Erythroblast (primary cell): Measurements from ENCODE around the gene MGRN1.
A peak's percentile ranks its signal among the peaks of the same experiment; 100 is the strongest.

Experiments
- DNase-seq, 2 experiments: peaks; one replicate each; lab custom pipeline; 2025; lab: John Stamatoyannopoulos, UW
- GATA1 ChIP-seq: IDR thresholded peaks from 2 replicates; pipeline ENCODE4 v1.6.1; 2011; ENCODE audit warnings: low read depth, mild to moderate bottlenecking, control low read depth, low read length, moderate library complexity
- POLR2A ChIP-seq: IDR thresholded peaks from 2 replicates; pipeline ENCODE4 v1.6.1; 2011; ENCODE audit warnings: mild to moderate bottlenecking, low read length

MGRN1 gene

DNA sequence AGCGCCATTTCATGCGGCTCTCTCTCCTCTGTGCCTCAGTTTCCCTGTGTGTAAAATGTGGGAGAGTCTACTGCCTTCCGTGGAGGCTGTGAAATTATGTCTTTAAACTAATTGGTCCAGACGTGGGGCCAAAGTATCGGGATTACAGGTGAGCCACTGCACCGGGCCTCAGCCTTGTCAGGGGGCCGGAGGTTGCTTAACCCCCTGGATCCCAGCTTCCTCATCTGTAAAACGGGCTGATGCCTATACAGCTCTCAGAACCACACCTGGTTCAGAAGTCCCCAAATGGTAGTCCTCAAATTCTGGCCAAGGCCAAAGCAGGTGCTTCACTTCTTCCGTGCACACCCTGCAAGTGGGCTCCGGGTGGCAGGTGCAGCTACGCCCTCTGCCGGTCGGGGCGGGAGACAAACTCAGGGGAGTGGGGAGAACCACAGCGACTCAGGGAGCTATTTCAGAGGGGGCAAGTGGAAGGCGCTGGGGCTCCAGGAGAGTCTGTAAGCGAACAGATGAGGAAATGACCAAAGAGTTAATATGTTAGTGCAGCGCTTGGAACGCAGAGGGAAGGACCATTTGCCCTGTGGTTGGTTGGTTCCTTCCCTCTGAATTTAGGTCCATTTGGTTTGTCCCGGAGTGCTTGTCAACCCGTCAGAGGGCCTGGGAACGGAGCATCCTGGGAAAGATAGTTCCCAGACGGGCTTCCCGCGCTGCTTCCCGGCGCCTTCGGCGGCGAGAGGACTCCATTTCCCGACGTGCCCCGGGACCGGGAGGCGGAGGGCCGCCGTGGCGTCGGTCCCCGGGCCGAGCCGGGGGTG lies at the start of gene MGRN1:
MGRN1 (plus strand) TSS at position 812 of the 812 bp plus-strand sequence. CDS start 135 bp downstream, outside the sequence.
- peak; percentile 96 to 98 for DNase-seq
- TF ChIP-seq GATA1 (no peak), POLR2A (no peak)

DNA sequence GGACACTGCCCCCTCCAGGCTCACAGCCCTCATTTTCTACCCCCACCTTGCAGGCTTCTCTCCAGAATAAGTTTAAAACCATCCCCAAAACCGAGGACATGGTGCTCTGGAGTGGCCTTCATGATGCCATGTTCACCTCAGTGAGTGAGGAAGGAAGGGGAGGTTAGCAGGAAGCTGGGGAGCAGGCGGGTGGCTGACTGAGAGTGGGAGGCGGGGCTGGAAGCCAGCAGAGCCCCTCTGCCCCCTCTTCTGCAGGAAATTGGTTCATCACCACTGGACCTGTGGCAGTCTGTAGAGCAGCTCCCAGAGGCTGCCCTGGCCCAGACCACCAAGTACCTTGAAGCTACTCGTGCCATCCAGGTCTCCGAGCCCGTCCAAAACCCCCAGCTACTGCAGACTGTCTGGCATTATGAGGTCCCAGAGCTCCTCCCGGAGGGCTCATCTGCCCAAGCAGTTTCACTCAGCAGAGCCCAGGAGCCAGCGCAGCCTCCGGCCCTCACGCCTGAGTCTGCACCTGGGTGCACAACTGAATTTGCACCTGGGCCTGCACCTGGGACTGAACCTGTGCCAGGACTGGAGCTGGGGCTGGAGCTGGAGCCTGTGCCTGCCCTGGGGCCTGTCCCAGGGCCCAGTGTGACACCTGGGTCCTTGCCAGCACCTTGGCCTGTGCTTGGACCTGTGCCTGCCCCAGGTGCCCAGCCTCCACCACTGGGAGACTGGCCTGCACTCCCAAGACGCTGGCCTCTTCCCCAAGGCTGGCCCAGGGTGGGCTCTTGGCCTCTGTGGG lies 49.5 kb upstream of the MGRN1 start:
- no peak for TF ChIP-seq POLR2A
- TF ChIP-seq GATA1, result no peak
- DNase-seq, result no peak

DNA sequence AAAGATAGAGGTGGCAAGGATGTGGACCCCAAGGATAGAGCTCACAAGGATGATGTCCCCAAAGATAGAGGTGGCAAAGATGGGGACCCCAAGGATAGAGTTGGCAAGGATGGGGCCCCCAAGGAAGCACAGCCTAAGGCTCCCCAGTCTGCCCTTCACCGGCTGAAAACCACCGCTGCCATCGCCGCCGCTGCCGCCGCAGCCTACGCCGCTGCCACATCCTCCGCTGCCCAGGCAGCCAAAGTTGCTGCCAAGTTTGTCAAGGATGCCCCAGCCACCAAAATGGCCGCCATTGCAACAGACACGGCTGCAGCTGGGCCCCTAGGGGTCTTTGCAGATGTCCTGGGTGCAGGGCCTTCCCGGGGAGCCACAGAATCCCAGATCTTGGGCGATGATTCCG lies 48.6 kb upstream of the MGRN1 start:
- DNase-seq, result no peak
- no peak for TF ChIP-seq POLR2A
- TF ChIP-seq GATA1, result no peak

DNA sequence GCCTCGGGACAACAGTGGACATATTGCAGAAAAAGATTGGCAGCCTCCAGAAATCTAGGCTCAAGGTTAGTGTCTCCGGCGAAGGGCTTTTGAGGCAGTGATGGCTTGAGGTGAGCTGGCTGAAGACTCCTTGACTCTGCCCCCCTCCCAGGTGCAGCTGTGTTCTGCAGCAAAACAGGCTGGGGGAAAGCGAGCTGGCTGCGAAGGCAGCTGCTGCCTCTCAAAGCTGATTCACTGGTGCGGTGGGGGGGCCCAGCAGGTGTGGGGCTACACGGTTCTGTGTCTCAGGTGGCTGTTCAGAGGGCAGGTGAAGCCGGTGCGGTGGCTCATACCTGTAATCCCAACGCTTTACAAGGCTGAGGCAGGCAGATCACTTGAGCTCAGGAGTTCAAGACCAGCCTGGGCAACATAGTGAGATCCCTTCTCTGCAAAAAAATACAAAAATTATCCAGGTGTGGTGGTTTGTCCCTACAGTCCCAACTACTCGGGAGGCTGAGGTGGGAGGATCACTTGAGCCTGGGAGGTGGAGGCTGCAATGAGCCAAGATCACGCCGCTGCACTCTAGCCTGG lies 45.6 kb upstream of the MGRN1 start:
- no peak for DNase-seq
- TF ChIP-seq POLR2A (no peak), GATA1 (no peak)

DNA sequence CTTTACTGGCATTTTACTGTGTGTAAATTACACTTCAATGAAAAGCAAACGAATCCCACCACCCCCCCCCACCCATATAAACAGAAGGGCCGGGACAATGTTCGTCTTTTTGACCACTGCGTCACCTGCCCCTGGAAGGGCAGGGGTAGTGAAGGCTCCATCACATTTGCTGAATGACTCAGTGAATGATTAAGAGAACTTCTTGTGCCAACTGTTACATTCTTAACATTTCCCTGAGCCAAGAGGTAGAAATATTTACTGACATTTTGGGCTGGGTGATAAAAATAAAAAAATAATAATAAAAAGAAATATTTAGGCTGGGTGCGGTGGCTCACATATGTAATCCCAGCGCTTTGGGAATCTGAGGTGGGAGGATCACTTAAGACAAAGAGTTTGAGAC lies 44.4 kb upstream of the MGRN1 start:
- TF ChIP-seq POLR2A (no peak), GATA1 (no peak)
- DNase-seq, result no peak

DNA sequence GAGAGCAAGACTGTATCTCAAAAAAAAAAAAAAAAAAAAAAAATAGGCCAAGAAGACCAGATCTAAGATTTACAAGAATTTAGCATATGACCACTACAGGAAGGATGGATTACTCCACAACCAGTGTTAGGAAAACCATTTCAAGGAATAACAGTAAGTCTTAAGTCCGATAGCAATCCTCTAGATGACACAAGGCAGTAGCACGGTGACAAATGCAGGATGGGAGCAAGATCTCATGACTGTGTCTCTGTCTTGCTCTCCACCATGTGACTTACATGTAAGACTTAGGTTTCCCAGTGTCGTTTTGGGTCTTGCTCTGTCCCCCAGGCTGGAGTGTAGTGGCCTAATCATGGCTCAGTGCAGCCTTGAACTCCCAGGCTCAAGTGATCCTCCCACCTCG lies 40.7 kb upstream of the MGRN1 start:
- no peak for DNase-seq
- TF ChIP-seq GATA1 (no peak), POLR2A (no peak)

DNA sequence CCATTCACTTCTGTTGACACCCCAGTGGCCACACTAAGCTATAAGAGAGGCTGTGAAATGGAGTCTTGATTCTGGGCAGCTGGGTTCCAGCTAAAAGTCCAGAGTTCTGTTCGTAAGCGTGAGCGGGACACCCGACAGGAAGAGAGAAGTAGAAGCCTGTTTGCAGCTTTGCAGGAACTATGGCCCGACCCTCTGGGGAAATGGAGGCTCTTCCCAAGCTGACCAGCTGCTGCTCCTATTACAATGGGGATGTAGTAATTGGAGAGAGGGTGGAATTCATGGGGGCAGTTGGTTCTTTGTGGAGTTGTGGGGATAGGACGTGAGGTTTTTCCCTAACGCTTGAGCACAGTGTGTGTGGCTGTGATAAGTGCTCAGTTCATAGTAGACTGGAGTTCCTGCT lies 38.3 kb upstream of the MGRN1 start:
- TF ChIP-seq GATA1 (no peak), POLR2A (no peak)

DNA sequence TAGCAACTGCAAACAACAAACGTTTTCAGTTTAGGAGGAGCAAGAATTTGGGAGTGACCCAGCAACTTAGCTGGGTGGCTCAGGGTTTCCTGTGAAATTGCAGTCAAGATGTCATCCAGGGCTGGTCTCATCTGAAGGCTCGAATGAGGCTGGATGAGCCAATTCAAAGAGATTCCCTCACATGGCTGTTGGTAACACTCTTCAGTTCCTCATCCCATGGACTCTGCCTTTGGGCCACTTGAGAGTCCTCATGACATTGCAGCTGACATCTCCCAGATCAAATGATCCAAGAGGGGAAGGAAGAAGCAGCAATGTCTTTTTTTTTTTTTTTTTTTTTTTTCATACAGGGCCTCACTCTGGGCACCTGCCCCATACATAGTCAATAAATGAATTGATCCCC lies 36.2 kb upstream of the MGRN1 start:
- TF ChIP-seq POLR2A (no peak), GATA1 (no peak)
- no peak for DNase-seq

More for the DNA sequence above, 38.3 kb upstream of the MGRN1 start:
- no peak for DNase-seq

DNA sequence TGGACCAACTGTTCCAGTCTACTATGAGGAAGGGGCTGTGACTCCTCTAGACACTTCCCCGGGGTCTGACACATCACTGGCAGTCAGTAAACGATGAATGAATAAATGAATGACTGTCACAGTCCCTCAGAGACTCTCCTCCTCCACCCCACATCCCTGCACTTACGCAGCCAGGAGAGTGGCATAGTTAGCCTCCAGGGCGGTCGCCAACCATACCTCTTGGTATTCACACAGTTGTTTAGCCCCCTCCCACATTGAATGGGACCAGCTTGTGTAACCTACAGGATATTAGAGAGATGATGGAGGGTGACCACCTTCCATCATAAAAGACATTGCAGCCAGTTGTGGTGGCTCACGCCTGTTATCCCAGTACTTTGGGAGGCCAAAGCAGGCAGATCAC lies 35.7 kb upstream of the MGRN1 start:
- TF ChIP-seq POLR2A (no peak), GATA1 (no peak)

DNA sequence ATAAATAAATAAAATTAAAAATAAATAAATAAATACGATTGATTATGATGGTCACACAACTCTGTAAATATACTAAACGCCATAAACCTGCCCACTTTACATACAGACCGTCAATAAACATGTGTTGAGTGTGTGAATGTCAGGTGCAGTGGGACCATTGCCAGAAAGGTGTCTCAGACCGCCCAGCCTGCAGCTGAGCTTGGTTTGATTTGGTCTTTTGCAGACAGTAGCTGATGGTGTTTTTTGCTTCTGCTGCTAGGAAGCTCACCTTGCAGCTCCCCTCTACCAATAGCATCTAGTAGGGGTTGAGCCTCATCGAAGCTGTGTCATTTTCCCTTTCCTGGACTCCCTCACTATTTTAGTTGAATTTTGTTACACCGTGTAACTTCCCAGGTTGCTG lies 33.4 kb upstream of the MGRN1 start:
- no peak for DNase-seq
- no peak for TF ChIP-seq GATA1

More for the DNA sequence above, 35.7 kb upstream of the MGRN1 start:
- no peak for DNase-seq

DNA sequence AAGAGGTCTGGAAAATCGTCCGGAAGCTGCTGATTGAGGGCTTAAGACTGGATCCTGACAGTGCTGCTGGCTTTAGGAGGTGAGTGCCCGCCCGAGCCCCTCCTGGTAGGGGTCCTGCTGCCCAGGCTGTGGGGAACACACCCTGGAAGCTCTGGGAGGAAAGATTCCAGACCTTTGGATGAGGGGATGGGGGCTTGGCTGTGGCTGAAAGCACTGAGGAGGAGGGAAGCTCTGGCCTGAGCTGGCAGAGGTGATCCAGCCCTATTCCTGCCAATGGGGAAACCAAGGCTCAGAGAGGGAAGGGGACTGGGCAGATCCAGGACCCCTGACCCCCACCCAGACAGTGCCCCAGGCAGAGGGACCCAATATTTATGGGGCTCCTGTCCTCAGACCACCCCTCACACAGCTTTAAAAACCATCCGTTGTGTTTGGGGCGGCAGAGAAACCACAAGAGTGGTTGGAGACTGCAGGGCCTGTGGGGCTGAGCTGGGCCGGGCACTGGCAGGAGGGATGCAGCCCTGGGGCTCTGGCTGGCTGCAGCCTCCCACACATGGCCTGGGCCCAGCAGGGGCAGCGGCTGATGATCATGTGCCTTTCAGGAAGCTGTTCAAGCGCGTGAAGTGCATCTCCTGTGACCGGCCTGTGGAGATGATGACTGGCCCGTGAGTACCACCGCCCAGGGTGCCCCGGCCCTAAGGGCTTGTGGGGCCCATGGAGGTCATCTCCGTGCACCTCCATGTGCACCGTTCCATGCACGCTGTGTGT lies 32.7 kb upstream of the MGRN1 start:
- TF ChIP-seq POLR2A (no peak), GATA1 (no peak)
- no peak for DNase-seq

DNA sequence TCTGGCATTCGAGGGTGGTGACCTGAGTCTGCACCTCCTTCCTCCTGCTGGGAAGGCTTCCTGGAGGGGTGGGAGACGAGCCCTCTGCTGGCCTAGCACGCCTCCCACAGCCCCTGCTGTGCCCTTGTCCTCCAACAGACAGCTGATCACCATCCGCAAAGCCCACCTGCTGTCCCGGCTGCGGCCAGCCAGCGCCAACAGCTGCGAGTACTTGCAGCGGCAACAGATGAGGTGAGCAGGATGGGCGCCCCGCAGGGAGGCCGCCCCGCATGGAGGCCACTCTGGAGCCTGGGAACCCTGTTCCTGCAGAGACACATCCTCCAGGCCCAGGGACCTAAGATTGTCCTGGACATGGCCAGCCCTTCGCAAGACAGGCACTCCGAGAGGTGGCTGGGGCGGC lies 31.5 kb upstream of the MGRN1 start:
- DNase-seq, result no peak
- TF ChIP-seq POLR2A (no peak), GATA1 (no peak)

DNA sequence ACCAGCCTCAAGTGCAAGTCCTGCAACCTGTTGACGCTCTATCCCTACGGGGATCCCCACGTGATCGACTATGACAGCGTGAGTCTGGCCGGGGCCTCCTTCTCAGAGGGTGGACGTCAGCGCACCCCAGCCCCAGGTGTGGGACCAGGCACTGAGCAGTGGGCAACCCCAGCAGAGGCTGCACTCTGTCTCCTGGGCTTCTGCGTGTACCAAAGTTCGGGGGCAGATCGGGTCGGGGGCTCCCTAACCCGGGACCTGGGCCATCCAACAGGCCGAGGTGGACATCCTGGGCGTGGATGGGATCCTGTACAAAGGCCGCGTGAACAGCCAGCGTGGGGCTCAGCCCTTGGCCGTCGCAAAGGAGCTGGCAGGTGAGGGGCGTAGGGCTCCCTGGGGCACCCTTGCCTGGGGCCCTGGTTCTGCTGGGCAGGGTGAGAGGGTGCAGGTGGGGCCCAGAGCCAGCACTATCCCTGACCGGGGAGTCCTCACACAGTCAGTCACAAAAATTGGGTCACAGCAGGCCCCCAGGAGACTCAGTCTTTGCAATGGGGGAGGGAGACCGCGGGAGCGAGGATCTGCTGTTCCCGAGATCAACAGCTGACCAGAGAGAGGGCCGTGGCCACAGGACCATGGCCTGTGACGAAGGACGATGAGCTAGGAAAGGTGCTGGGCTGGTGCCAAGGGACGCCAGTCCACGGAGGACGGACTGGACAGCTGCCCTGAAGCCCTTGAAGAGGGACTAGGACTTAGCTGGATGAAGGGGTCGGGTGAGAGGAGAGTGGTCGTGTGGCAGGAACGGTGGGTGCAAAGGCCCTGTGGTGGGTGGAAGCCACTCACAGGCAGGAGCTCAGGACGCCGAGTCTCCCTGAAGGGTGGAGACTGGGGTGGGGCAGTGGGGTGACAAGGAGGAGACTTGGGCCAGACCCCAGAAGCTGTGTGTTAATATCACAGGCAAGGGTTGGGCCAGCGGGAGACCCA lies 29.9 kb upstream of the MGRN1 start:
- no peak for DNase-seq

More for the DNA sequence above, 29.9 kb upstream of the MGRN1 start:
- no peak for TF ChIP-seq GATA1
- TF ChIP-seq POLR2A, result no peak
